PFSK-1 (cell line): Measurements from ENCODE around the gene CNTF.

Experiments used
- FOXP2 ChIP-seq: optimal IDR thresholded peaks from 2 replicates; pipeline ENCODE3; 2011; ENCODE audit warnings: borderline replicate concordance, control low read depth, inconsistent platforms; ENCODE audit not compliant: insufficient read depth; ENCODE audit errors: extremely low read length, extremely low read depth
- POLR2AphosphoS5 ChIP-seq: IDR thresholded peaks from 2 replicates; pipeline ENCODE4 v1.6.1; 2012; ENCODE audit warnings: low read depth, mild to moderate bottlenecking, control low read depth, low read length, moderate library complexity
- SIN3A ChIP-seq: IDR thresholded peaks from 2 replicates; pipeline ENCODE4 v1.6.1; 2012; ENCODE audit warnings: mild to moderate bottlenecking, low read length, moderate library complexity, borderline replicate concordance; ENCODE audit not compliant: insufficient read depth
- TAF1 ChIP-seq: IDR thresholded peaks from 2 replicates; pipeline ENCODE4 v1.6.1; 2012; ENCODE audit warnings: low read length, control low read depth, borderline replicate concordance; ENCODE audit not compliant: insufficient read depth
- TF ChIP-seq, protein P1 (sequence below), 2 experiments: IDR thresholded peaks; 2 replicates each; pipeline versions ENCODE4 v1.6.1 to v1.8.0; 2011 to 2012; ENCODE audit warnings: low read depth in 2 of 2, low read length in 2 of 2, control low read depth in 1 of 2, inconsistent platforms in 1 of 2, mild to moderate bottlenecking in 1 of 2, moderate library complexity in 1 of 2; ENCODE audit not compliant: insufficient read depth in 1 of 2

CNTF gene

DNA sequence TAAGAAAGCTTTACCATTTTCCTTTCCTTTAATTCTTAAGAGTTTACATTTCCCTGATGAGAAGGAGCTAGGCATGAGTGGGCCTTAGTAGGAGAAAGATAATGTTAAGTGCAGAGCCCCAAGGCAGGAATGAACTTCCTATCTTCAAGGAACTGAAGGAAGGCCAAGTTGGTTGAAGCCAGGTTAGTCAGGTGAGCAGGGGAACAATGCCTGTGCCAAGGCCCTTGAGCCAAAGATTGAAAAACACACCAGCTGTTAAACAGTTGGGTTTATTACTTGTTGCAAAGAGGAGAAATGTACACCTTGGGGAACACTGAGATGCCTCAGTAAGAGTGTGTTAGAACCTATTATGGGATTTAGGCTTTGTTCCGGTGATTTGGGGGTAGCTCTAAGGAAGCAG, 10.0 kb downstream of the CNTF start:
- TF ChIP-seq, protein P1, sequence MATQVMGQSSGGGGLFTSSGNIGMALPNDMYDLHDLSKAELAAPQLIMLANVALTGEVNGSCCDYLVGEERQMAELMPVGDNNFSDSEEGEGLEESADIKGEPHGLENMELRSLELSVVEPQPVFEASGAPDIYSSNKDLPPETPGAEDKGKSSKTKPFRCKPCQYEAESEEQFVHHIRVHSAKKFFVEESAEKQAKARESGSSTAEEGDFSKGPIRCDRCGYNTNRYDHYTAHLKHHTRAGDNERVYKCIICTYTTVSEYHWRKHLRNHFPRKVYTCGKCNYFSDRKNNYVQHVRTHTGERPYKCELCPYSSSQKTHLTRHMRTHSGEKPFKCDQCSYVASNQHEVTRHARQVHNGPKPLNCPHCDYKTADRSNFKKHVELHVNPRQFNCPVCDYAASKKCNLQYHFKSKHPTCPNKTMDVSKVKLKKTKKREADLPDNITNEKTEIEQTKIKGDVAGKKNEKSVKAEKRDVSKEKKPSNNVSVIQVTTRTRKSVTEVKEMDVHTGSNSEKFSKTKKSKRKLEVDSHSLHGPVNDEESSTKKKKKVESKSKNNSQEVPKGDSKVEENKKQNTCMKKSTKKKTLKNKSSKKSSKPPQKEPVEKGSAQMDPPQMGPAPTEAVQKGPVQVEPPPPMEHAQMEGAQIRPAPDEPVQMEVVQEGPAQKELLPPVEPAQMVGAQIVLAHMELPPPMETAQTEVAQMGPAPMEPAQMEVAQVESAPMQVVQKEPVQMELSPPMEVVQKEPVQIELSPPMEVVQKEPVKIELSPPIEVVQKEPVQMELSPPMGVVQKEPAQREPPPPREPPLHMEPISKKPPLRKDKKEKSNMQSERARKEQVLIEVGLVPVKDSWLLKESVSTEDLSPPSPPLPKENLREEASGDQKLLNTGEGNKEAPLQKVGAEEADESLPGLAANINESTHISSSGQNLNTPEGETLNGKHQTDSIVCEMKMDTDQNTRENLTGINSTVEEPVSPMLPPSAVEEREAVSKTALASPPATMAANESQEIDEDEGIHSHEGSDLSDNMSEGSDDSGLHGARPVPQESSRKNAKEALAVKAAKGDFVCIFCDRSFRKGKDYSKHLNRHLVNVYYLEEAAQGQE (IDR thresholded peaks at IDR 0.05; ENCODE audit: insufficient read depth in 1 of 2, low read depth in 2 of 2, low read length in 2 of 2), result no peak
- TF ChIP-seq SIN3A (no peak), TAF1 (no peak)

DNA sequence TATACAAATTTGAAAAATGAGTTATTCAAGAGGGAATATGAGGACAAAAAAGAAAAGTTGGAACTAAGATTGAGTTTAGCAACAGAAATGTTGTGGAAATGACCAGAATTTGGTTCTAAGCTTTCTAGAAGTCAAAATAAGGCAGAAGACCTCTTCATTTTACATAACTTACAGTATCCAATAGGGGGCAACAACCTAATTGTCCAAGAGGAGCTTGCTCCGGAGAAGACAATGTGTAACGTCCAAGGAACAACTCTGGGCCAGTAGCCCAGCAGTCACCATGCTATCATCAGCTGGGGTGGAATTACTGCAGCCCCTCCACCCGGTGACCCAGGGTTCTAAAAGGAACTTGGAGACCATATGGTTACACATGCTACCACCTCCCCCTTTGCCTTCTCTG, 14.1 kb downstream of the CNTF start:
- TF ChIP-seq SIN3A (no peak), POLR2AphosphoS5 (no peak), FOXP2 (no peak), TAF1 (no peak)
- TF ChIP-seq, protein P1 (IDR thresholded peaks at IDR 0.05; ENCODE audit: insufficient read depth in 1 of 2, low read depth in 2 of 2, low read length in 2 of 2), result no peak

DNA sequence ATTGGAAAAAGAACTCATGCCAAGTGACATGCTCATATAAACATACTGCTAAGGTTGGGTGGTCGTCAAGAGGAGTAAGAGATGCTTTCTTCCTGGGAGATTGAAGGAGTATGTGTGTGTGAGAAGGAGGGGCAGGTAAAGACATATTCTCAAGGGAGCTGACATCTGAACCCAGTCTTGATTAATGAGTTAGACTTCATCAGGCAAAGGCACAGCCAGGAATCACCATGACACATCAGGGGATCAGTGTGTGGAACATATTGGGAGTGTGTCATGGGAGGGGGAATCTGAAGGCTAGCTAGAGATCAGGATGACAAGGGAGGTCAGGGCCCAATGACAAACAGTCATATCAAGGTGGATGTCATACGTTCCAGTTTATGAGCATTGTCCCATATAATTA, 14.9 kb downstream of the CNTF start:
- TF ChIP-seq SIN3A (no peak), FOXP2 (no peak), POLR2AphosphoS5 (no peak), TAF1 (no peak)
- TF ChIP-seq, protein P1 (IDR thresholded peaks at IDR 0.05; ENCODE audit: insufficient read depth in 1 of 2, low read depth in 2 of 2, low read length in 2 of 2), result no peak

DNA sequence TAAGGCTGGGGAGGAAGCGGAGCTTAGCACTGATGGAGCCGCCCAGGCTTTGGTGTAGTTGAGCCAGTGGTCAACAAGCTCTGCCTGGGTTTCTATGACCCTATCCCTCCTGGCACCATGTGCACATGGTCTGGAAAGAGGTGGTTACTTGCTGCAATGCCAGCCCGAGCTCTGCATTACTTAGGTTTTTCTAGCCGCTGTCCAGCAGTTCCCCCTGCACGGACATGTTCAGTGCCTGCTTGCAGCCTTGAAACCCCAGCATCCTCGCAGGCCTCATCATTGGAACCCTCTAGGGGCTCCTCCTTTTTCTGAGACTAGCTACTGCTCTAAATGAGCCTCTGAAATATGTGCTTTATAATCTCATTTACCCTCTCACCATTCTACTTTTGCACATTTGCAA, 16.6 kb downstream of the CNTF start:
- TF ChIP-seq, protein P1 (IDR thresholded peaks at IDR 0.05; ENCODE audit: insufficient read depth in 1 of 2, low read depth in 2 of 2, low read length in 2 of 2), result peak; percentile 46 to 83; a peak in 3 of 4 replicates
- no peak for TF ChIP-seq POLR2AphosphoS5

DNA sequence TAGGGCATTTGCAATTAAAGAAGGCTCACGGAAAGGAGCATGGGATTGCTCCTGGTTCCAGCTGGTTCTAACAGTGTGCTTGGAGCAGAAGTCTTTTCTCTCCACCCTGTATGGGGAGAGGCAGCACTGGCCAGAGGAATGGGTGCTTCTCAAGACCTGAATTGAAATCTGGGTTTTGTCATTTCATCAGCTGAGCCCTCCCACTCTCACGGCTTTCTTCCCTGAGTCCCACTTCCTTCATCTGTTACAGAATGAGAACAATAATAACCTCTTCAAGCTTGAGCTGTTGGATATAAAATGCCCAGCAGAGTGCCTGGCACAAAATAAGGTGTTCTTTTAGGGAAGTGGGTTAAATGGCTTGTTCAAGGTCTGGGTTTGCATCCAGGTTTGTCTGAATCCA, 17.2 kb downstream of the CNTF start:
- TF ChIP-seq POLR2AphosphoS5 (no peak), FOXP2 (no peak), SIN3A (no peak), TAF1 (no peak)
- TF ChIP-seq, protein P1 (IDR thresholded peaks at IDR 0.05; ENCODE audit: insufficient read depth in 1 of 2, low read depth in 2 of 2, low read length in 2 of 2), result no peak
